GM18517 (cell line): ENCODE data around the gene PAK1.
"Not testable (repeated sequence)": the region's sequence is repeated elsewhere in the genome, so short reads cannot be mapped to it uniquely, and the experiment has no call there.

Source experiments
- ATAC-seq: cut with Tn5 transposase; IDR thresholded peaks from one replicate; pipeline ENCODE4 v1.9.1; 2021; ENCODE audit warnings: mild to moderate bottlenecking, moderate library complexity; ENCODE audit not compliant: unreplicated experiment

PAK1 gene

GRCh38 chr11:77312107-77312506 is 161.8 kb downstream of the PAK1 start:
- ATAC-seq, result no peak

DNA sequence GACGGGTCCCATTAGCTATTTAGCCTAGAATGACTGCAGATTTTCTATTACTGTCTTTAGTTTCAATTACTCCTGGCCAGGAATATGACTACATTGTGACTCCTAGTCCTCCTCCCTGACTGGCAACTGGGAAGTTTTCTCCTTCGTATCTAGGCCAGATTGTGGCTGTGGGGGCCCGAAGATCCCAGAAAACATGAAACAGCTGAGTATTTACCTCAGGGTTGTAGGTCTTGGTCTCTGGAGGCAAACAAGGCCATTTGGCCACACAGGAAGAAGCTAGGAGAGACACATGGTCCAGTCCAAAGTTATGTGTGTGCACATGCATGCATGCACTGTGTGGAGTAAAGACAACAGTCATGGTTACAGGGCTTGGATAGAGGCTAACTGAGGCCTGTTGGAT is 162.2 kb downstream of the PAK1 start:
- no peak for ATAC-seq

DNA sequence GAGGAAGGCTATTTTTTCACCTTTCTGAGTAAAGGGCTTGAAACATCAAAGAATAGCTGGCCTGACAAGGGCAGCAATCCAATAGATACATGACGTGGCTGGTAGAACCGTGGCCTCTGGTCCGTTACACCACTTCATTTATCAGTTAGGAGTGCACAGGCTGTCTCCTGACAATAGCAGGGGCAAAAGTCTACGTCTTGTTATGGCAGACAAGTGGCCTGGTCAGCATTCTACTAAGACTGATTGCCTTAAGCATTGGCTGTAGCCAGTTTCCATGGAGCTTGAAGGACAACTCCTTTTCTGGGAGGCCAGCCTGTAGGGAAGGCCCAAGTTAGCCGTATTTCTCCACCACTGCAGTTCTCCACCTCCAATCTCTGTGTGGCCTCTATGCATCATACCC is 163.2 kb downstream of the PAK1 start:
- ATAC-seq, result no peak

- no peak for ATAC-seq
Observed at GRCh38 chr11:77309401-77310085, 164.4 kb downstream of the PAK1 start.

DNA sequence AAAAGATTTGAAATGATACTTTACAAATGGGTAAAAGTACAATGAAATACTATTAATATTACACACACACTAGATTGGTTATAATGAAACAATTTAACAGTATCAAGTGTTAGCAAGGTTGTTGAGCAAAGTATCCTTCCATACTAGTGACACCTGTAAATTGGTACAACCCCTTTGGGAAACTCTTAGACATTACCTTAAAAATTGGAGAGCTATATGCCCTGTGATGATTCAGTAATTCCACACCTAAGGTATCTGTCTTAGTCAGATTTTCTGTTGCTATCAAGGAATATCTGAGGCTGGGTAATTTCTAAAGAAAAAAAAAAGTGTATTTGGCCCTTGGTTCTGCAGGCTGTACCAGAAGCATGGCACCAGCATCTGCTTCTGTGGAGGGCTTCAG is 165.1 kb downstream of the PAK1 start:
- no peak for ATAC-seq

DNA sequence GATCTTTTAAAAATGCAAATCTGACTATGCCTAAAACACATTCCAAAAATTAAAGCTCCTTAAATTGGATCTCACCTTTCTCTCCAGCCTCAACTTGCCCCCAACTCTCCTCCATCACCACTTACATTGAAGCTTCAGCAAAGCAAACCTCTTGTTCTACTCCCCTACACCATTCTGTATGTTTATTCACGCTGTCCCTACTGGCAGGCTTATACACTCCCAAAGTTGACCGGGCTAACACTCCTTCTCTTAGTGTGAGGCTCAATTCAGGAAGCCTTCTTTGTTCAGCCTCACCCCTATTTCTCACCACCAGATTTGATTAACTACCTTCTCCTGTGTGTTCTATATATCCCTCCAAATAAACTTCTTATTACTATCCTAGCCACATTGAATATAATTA is 170.6 kb downstream of the PAK1 start:
- ATAC-seq, result no peak

DNA sequence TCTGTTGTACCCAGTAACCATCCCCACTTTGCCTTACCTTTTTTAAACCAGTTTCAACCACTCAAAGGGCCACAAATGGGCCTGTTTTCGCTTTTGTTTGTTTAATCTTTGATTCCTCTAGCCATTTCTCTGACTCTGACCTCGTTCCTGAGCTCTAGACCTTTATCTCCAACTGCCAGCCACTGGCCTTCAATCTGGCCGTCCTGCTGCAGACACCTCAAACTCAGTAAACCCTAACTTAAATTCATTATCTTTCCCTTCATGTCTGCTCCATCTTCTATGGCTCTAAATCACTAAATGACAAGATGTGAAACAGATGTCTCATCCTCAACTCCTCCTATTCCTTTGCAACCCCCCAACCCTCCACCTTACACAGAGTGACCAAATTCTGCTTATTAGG is 171.1 kb downstream of the PAK1 start:
- no peak for ATAC-seq

- ATAC-seq, result no peak
Observed at GRCh38 chr11:77301510-77301909, 172.4 kb downstream of the PAK1 start, which contains the start of gene GDPD4. TSS of gene GDPD4 (minus strand) at chr11:77301686. CDS start at chr11:77285137, 16,549 bp downstream.

- no peak for ATAC-seq
Observed at GRCh38 chr11:77300695-77301094, 173.2 kb downstream of the PAK1 start.

- not testable (repeated sequence) for ATAC-seq
Observed at GRCh38 chr11:77300028-77300427, 173.9 kb downstream of the PAK1 start.

GRCh38 chr11:77299528-77299993 is 174.3 kb downstream of the PAK1 start:
- ATAC-seq, result no peak

DNA sequence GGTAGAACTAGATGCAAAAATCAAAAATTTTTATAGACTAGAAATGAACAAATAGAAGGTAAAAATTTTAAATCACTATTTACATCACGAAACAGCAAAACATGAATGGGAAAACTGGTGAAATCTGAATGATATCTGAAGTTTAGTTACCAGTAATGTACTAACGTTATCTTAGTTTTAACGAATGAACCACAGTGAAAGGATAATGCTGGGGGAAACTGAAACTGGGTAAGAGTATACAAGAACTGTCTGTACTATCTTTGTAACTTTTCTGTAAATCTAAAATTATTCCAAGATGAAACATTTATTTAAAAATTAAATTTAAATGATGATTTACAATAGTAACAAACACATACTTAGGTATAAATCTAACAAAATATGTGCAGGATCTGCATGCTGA is 179.9 kb downstream of the PAK1 start:
- ATAC-seq, result no peak

GRCh38 chr11:77289737-77290136 is 184.2 kb downstream of the PAK1 start:
- ATAC-seq, result no peak

DNA sequence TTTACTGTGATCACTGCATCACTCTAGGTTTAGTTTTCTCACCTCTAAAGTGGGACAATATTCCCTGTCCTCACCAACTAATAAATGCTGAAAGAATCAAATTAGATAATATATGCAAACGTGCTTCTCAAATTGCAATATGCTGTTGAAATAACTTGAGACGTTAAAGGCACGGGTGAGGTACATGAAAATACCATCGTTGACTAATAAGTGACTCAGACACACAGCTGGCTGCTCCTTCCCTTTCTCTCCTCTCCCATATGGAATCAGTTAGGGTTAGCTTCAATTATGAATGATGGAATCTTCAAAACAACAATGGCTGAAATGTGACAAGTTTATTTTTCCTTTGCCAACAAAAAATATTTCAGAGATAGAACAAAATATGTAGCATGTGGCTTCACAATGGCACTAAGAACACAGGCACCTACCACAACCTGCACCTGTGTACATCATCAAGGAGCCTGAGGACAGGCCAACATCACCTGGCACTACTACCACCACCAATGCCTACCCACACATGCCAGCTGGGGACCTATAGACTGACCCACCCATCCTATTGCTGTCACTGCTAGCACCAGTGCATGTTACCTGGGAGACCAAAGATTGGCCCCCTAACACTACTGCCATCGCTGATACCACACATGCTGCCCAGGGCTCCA is 186.2 kb downstream of the PAK1 start:
- no peak for ATAC-seq

GRCh38 chr11:77287136-77287535 is 186.8 kb downstream of the PAK1 start:
- no peak for ATAC-seq

DNA sequence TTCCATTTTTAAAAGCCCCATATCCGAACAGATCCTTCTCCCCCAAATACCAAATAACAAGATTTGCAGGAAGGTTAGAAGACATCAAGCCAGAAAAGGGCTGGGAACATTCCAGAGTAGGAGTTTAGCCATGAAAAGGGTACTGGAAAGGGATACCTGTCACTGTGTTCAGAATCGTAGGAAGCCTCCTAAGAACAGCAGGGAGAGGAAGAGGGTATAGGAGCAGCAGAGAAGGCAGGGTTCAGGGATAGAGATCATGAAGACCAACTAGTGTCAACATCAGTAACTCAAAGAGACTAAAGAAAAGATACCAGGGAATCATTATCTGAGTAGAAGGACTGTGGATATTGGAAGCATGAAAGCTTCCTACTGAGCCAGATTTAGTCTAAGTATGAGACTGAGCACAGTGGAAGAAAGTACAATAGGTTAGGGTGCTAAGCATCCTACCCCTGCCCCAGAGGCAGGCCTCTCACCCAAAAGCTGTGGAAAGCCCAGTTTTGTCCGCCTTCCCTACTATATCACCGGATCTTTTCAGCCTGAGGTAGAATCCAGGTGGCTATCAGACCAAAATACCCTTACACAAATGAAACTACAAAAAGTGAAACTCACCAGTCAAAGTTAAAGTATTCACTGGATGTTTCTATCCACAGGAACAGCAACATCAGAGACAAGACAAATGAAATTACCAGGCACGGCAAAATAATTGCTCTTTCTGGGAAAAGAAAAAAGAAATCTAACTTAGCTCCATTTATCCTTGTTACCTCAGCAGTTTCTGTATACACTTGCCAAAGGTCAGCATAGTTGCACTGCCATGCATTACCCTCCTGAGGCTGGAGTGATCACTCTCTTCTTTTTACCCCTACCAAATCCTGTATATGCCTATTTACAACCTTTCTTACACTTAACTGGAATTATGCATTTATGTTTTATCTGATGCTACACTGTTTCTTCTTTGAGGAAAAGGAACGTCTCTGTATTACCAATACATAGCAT is 189.1 kb downstream of the PAK1 start:
- no peak for ATAC-seq

- no peak for ATAC-seq
Observed at GRCh38 chr11:77283101-77283500, 190.8 kb downstream of the PAK1 start.

- no peak for ATAC-seq
Observed at GRCh38 chr11:77278595-77279506, 195.0 kb downstream of the PAK1 start.

GRCh38 chr11:77276271-77276670 is 197.6 kb downstream of the PAK1 start:
- ATAC-seq, result no peak
